Activated CD4-positive, CD25-positive, alpha-beta regulatory T cell treated with anti-CD3 and anti-CD28 coated beads, Interleukin-2, amount 50 U/mL, for 24 hours (primary cell): Measurements from ENCODE around the gene B4GALNT4.
A peak's percentile ranks its signal among the peaks of the same experiment; 100 is the strongest.
"Not testable (repeated sequence)": the region's sequence is repeated elsewhere in the genome, so short reads cannot be mapped to it uniquely, and the experiment has no call there.

Source experiments
- ATAC-seq, 2 donors: fragments of 150-1000 bp; cut with Tn5 transposase; one replicate each; pipeline ENCODE4 v1.10.0; 2021; ENCODE audit warnings: mild to moderate bottlenecking in 1 of 2, moderate library complexity in 1 of 2

Gene B4GALNT4

DNA sequence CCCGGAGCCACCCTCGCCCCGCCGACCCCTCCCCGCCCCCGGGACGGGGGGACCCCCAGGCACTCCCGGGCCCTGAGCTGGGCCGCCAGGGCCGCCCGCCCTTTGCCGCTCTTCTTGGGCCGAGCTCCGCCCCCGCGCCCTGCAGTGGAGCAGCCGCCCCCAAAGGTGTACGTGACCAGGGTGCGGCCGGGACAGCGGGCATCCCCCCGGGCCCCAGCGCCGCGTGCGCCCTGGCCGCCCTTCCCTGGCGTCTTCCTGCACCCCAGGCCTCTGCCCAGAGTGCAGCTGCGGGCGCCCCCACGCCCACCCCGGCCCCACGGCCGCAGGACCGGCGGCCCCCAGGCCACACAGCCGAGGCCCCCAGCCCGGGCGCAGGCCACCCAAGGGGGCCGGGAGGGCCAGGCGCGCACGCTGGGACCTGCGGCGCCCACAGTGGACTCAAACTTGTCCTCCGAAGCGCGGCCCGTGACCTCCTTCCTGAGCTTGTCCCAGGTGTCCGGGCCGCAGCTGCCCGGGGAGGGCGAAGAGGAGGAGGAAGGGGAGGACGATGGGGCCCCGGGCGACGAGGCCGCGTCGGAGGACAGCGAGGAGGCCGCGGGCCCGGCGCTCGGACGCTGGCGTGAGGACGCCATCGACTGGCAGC, 7.4 kb downstream of the B4GALNT4 start:
- no peak for ATAC-seq

GRCh38 chr11:377174-377865, 8.0 kb downstream of the B4GALNT4 start:
- ATAC-seq: no peak

- ATAC-seq: no peak
Measured at GRCh38 chr11:377883-378500, 8.7 kb downstream of the B4GALNT4 start.

DNA sequence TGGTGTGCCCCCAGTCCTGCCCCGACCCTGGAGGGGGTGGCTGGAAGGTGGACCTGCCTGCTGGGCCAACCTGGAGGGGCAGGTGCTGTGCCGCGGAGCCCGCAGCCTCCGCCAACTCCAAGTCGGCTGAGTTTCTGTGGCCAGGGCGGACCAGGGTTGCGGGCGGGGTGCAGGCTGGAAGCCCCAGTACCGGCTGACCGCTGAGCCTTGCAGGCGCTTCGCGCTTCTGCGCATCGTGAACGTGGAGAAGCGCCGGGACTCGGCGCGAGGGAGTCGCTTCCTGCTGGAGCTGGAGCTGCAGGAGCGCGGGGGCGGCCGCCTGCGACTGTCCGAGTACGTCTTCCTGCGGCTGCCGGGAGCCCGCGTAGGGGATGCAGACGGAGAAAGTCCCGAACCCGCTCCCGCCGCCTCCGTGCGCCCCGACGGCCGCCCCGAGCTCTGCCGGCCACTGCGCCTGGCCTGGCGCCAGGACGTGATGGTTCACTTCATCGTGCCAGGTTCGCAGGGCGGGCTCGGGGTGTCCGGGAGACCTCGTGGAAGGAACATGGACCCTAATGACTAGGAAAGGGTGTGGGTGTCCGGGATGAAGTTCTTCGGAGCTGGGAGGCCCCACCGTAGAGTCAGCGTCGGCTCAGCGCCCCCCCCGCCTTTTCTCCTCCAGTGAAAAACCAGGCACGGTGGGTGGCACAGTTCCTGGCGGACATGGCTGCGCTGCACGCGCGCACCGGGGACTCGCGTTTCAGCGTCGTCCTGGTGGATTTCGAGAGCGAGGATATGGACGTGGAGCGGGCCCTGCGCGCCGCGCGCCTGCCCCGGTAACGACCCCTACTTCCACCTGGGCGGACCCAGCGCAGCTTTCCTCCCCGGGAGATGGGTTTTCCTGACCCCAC, 10.2 kb downstream of the B4GALNT4 start:
- ATAC-seq: no peak

DNA sequence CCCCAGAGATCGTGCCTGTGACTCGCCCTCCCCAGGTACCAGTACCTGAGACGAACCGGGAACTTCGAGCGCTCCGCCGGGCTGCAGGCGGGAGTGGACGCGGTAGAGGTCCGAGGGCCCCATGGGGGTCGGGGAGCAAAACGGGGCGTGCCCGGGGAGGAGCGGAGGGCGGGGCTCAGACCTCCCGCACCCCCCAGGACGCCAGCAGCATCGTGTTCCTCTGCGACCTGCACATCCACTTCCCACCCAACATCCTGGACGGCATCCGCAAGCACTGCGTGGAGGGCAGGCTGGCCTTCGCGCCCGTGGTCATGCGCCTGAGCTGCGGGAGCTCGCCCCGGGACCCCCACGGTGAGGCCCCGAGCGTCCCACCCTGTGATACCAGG, 10.8 kb downstream of the B4GALNT4 start:
- ATAC-seq: no peak

DNA sequence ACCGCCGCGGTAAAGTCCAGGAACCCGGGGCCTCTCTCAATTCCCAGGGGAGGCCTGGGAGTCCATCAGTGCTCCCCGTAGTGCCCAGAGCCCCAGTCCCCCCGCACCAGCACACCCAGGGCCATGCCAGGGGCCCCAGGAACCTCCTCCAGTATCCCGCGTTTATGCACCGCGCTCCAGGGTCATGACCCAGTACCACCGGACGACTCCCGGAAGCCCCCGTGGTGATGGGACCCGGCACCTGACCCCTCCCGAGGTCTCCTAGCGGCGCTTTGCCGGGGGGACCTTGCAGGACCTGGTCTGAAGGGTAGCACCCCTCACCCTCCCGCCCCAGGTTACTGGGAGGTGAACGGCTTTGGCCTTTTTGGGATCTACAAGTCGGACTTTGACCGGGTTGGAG, 11.2 kb downstream of the B4GALNT4 start:
- no peak for ATAC-seq

GRCh38 chr11:380996-381395, 11.7 kb downstream of the B4GALNT4 start:
- ATAC-seq: no peak

DNA sequence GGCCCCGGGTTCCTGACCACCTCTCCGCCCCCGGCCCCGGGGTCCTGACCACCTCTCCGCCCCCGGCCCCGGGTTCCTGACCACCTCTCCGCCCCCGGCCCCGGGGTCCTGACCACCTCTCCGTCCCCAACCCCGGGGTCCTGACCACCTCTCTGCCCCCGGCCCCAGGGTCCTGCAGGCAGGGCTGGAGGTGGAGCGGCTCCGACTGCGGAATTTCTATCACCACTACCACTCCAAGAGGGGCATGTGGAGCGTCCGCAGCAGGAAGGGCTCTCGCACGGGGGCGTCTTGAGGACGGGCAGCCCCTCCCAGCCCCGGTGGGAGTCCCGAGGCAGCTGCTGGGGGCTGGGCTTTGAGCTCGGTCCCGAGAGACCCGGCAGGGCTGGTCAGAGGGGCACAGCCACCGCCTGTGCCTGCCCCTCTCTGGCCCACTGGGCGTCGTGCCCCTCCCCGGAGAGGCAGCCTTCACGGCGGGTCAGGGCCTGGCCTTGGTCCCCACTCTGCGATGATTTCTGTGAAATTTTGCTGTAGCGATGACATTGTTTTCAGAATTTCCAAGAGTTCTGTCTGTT, 12.3 kb downstream of the B4GALNT4 start:
- ATAC-seq: no peak

DNA sequence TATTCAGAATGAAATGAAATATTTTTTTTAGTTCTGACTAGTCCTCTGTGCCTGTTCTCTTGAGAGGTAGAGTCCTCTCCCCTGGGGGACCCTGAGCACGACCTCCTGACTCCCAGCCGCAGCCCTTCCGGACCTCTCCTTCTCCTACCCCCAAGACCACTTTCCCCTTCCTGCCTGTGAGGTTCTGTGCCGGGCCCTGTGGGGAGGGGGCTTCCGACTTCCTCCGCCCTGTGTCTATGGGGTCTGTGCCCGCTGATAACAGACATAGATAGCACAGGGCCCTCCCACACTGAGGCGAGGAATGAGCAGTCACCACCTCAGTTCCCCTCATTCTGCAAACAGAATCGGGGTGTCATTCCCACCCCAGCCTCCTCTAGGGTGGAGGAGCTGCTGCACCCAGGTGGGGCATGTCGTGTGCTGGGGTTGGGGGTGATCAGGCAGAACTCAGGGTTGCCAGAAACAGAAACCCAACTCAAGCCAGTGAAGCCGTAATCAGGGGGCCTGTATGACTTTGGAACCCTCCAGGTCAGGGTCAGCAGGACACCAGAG, 12.9 kb downstream of the B4GALNT4 start:
- no peak for ATAC-seq

DNA sequence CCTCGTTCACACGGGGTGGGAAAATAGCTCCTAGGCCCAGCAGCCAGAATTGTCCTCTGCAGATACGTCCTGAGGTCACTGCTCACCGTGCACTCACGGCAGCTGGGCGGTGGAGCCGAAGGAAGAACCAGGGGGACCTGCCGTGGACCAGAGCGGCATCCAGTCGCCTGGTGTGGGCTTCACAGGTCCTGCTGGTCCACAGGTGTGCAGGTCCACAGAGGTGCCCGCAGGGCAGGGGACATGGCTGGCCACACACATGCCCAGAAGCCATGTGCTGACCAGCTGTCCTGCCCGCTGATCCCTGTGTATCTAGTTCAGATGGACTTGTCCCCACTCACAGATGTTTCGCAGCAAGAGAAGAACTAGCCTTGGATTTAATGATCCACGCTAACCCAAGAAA, 14.1 kb downstream of the B4GALNT4 start:
- ATAC-seq: no peak

DNA sequence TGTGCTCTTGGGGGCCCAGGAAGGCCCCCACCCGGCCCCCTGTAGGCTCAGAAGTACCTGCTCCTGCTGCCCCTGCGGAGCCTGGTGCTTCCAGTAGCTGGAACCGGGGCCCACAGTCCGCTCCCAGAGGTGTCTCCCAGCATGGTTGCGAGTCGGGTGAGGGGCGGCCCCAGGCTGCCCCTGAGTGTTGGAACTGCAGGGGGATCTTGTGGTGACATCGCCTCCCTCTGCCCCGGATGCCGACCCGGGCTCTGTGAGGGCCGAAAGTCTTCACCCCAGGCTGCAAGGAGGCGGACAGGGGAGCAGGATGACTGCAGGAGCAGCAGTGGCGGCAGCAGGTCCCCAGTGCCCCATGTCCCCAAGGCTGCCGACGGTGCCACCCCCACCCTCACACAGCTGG, 15.2 kb downstream of the B4GALNT4 start:
- no peak for ATAC-seq

DNA sequence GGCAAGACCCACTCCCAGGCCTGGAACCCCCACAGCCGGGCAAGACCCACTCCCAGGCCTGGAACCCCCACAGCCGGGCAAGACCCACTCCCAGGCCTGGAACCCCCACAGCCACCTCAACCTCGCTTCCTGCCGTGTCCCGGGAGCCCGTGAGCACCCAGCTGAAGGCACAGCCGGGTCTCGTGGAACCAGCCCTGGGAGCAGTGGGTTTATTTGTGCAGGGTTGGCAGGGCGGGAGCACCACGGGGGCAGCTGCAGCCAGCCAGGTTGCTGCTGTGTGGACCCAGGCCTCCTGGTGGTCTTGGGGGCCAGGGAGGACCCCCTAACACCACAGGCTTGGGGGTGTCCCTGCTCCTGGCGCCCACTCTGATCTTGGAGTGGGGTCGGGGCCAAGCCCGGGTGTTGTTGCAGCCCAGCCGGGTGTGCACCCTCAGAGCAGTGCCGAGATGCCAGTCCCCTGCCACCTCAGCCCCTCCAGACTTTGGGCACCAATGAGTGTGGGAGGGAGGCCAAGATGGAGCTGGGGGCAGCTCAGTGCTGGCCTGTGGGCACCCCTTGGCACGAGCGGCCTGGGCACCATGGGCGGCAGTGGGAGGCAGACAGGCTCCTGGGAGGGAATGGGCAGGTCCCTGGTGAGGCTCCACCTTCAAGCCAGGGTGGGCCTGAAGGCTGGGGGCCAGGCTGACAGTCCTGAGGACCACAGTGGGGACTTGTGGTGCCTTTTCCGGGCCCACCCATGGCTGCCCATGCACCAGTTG, 16.5 kb downstream of the B4GALNT4 start:
- no peak for ATAC-seq

DNA sequence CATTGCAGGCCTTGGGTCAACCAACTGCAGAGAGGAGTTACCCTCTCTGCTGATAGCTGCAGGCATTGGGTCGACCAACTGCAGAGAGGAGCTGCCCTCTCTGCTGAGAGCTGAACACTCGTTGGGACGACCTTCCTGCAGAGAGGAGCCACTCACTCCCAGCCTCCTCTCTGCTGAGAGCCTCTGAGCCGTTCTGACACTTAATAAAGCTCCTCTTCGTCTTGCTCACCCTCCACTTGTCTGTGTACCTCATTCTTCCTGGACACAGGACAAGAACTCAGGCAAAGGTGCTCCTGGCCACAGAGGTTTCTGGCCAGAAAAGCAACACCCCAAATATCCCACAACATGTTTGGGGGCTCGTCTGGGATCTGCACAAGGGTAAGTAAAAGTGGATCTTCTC, 17.2 kb downstream of the B4GALNT4 start:
- no peak for ATAC-seq

DNA sequence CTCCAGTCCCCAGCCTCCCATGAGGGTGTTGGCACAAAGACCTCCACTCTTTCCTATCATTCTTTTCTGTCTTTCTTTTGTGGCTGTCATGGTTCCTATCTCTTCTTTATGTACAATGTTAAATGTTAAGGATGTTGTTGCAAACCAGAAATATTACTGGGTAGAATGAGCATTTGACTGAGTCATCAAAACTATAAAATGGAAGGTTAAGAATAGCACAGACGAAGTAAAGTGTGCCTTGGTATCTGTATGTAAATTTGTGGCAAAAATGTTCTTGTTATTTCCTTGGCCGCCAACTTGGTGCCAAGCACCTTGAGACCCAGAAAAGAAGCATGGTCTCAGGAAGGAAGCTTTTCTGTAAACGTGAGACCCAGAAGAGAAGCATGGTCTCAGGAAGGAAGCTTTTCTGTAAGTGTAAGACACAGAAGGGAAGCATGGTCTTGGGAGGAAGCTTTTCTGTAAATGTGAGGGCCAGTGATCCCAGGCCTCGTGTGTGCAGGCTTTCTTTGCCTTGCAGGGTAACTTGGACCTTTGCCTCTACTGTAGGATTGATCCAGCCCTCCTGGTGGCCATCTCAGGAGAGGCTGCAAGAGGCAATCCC, 18.0 kb downstream of the B4GALNT4 start:
- no peak for ATAC-seq

DNA sequence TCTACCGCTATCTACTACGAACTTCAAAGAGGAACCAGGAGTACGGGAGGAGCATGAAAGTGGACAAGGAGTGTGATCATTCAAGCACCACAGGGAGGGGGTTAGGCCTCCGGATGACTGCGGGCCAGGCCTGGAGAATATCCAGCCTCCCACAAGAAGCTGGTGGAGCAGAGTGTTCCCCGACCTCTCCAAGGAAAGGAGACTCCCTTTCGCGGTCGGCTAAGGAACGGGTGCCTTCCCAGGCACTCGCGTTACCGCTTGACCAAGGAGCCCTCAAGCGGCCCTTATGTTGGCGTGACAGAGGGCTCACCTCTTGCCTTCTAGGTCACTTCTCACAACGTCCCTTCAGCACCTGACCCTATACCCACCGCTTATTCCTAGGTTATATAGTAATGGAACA, 20.1 kb downstream of the B4GALNT4 start:
- ATAC-seq: not testable (repeated sequence)

DNA sequence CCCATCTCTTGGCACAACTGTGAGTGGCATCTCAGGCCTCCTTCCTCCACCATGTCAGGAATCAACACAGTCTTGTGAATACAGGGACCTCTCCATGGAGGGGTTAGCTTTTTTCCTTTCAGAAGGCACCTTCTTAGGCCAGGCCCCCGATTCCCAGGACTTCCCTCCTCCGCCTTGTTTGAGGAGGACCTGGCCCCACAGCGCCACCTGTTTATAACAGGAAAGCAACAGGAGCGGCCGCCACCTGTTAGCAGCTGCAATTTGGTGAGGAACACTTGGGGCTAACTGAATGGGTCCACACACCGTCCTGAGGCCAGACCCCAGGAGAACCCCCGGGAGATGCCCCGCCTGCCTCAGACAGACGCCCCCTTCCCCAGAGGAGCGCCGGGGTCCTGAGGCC, 20.9 kb downstream of the B4GALNT4 start:
- no peak for ATAC-seq

DNA sequence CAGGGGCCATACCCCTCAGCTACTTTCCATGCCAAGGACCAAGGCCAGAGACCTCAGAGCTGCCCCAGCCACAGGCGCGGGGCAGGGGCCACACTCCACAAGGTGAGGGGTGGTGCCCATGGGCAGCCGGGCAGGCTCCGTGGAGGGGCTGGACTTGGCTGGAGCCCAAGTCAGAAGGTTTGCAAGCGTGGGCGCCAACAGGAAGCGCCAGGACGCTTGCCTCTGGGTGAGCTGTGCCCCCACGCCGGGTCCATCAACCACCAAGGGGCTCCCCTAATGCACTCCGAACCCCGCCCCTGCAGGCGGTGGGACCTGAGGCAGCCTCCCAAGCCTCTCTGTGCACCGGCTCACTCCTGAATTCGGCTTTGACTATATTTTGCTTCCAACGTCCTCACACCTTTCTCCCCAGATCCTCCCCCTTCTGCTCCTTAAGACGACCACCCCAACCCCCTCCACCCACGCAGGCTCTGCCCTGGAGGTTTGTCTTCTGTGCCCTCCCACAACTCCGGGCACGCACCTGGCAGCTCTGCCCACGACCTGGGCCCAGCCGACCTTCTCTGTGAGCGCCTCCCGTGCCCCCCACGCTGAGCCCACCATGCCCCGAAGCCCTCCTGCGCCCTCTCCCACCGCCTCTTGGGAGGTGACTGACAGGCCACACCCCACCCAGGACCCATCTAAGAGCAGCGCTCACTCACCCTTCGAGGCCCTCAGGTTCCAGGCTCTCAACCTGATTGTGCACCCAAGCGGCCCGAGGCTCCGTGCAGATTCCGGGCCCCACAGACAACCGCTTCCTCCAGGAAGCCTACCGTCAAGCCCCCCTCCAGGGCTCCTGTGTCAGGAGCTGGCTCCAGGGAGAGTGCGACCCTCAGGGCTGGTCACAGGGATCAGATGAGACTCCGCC, 22.1 kb downstream of the B4GALNT4 start:
- no peak for ATAC-seq

- ATAC-seq: no peak
Measured at GRCh38 chr11:392102-392777, 22.9 kb downstream of the B4GALNT4 start.

GRCh38 chr11:393219-394033, 24.1 kb downstream of the B4GALNT4 start:
- ATAC-seq: peak in 1 of 2 donors; percentile 36
